Naive thymus-derived CD4-positive, alpha-beta T cell (primary cell): ENCODE data around the gene RFC3. TPM values are rescaled to one million over a fixed set of nuclear protein-coding genes. Genes with fewer than 3 reads are reported as not detected.
A peak's percentile ranks its signal among the peaks of the same experiment; 100 is the strongest.
"Not testable (repeated sequence)": the region's sequence is repeated elsewhere in the genome, so short reads cannot be mapped to it uniquely, and the experiment has no call there.

ENCODE experiments used
- ATAC-seq: fragments of 150-1000 bp; cut with Tn5 transposase; 2 replicates; pipeline ENCODE4 v1.10.0; 2021; ENCODE audit warnings: mild to moderate bottlenecking, moderate library complexity
- CTCF ChIA-PET: fragments of 350-600 bp; sonication (Branson Sonifier 250); formaldehyde crosslinking; loops from one replicate; lab custom pipeline; 2021; ENCODE audit warnings: antibody characterized with exemption; lab: Charles Lee
- POLR2A ChIA-PET: fragments of 350-600 bp; sonication (Branson Sonifier 250); formaldehyde crosslinking; loops from one replicate; lab custom pipeline; 2021; ENCODE audit warnings: antibody characterized with exemption, inconsistent platforms; lab: Charles Lee
- DNase-seq, 9 donors: peaks; one replicate each; pipeline versions ENCODE4 v3.0.0 to v3.0.0-alpha.2; 2020 to 2022; ENCODE audit warnings: mixed read lengths in 1 of 9
- H3K27ac ChIP-seq: one replicate; pipeline ENCODE4 v1.7.0; 2013; ENCODE audit warnings: mild to moderate bottlenecking, low read depth, low read length, moderate library complexity
- H3K27me3 ChIP-seq, 2 donors: one replicate each; pipeline ENCODE4 v1.7.0; 2013; ENCODE audit warnings: low read length in 2 of 2, mild to moderate bottlenecking in 2 of 2, moderate library complexity in 2 of 2; ENCODE audit not compliant: control insufficient read depth in 2 of 2, insufficient read depth in 2 of 2
- H3K36me3 ChIP-seq, 3 experiments: 1 replicate in 2 of 3; 2 replicates in 1 of 3; pipeline ENCODE4 v1.7.0; 2013; ENCODE audit warnings: low read length in 3 of 3, mild to moderate bottlenecking in 3 of 3, moderate library complexity in 1 of 3; ENCODE audit not compliant: insufficient read depth in 3 of 3, control insufficient read depth in 2 of 3
- H3K4me1 ChIP-seq, 2 donors: one replicate each; pipeline ENCODE4 v1.7.0; 2013; ENCODE audit warnings: low read length in 2 of 2, mild to moderate bottlenecking in 2 of 2, moderate library complexity in 1 of 2; ENCODE audit not compliant: control insufficient read depth in 2 of 2, insufficient read depth in 2 of 2
- H3K4me3 ChIP-seq: 2 replicates; pipeline ENCODE4 v1.7.0; 2013; ENCODE audit warnings: mild to moderate bottlenecking, low read length
- H3K9me3 ChIP-seq, 3 experiments: 1 replicate in 2 of 3; 2 replicates in 1 of 3; pipeline ENCODE4 v1.7.0; 2013; ENCODE audit warnings: low read length in 3 of 3; ENCODE audit not compliant: control insufficient read depth in 2 of 3
- H3K27ac Mint-ChIP-seq, 9 donors: one replicate each; pipeline ENCODE4 v1.8.0; 2020 to 2022; ENCODE audit warnings: mixed read lengths in 9 of 9, mild to moderate bottlenecking in 8 of 9, moderate library complexity in 5 of 9, inconsistent platforms in 2 of 9
- H3K27me3 Mint-ChIP-seq, 5 donors: one replicate each; pipeline ENCODE4 v1.8.0; 2021 to 2022; ENCODE audit warnings: mixed read lengths in 5 of 5, mild to moderate bottlenecking in 1 of 5
- H3K36me3 Mint-ChIP-seq, 5 donors: one replicate each; pipeline ENCODE4 v1.8.0; 2020 to 2022; ENCODE audit warnings: mixed read lengths in 5 of 5, mild to moderate bottlenecking in 3 of 5, inconsistent platforms in 1 of 5
- H3K4me1 Mint-ChIP-seq, 7 donors: one replicate each; pipeline ENCODE4 v1.8.0; 2020 to 2022; ENCODE audit warnings: mixed read lengths in 7 of 7, mild to moderate bottlenecking in 3 of 7, inconsistent platforms in 1 of 7
- H3K4me3 Mint-ChIP-seq, 10 donors: one replicate each; pipeline ENCODE4 v1.8.0; 2020 to 2022; ENCODE audit warnings: mild to moderate bottlenecking in 10 of 10, mixed read lengths in 10 of 10, moderate library complexity in 6 of 10, inconsistent platforms in 2 of 10
- H3K9me3 Mint-ChIP-seq, 11 donors: one replicate each; pipeline ENCODE4 v1.8.0; 2020 to 2022; ENCODE audit warnings: mixed read lengths in 11 of 11, mild to moderate bottlenecking in 4 of 11, inconsistent platforms in 1 of 11, moderate library complexity in 1 of 11
- intact Hi-C, 2 donors: fragments of 100-400 bp; cut with micrococcal nuclease; formaldehyde crosslinking; loops; one replicate each; pipeline ENCODE4 v1.15.1; 2023
- polyA plus RNA-seq, 2 donors: library from polyadenylated mRNA; unstranded; fragments of 300-500 nt; fragmentation: Illumina TruSeq; gene quantifications; one replicate each; pipeline ENCODE4 v1.2.3, GENCODE V29; 2021
- total RNA-seq, 6 experiments: library from RNA in 5 of 6; stranded (reverse) in 5 of 6; gene quantifications; 1 replicate in 5 of 6; 2 replicates in 1 of 6; pipeline ENCODE4 v1.2.3 and lab custom pipeline; 2021 to 2026

The RFC3 gene
- total and polyA plus RNA-seq, 7 experiments from 2014 or later, result 4.5 to 29.9 (median 6.5) TPM

- Mint-ChIP-seq H3K36me3 (no peaks in the 10 kb centered on the region), H3K4me1 (peaks cover 0 to 10% (median 0%) of the 10 kb centered on the region in 7 donors), H3K27me3 (peaks cover 0 to 20% (median 11%) of the 10 kb centered on the region in 5 donors), H3K4me3 (peak overlapping the region in 2 of 10 donors; percentile 25 to 54), H3K9me3 (peaks cover 0 to 2% (median 0%) of the 10 kb centered on the region in 11 donors), H3K27ac (peak overlapping the region in 1 of 9 donors; percentile 5)
- ChIA-PET POLR2A (interaction anchor here (0.7 kb wide), 1 partner anchor 56 kb away, joined by 3 read pairs; no protein-coding TSS in a partner anchor), CTCF (interaction anchor here (0.7 to 1.2 kb wide), 3 partner anchors 9 to 1358 kb away, joined by 3 to 4 read pairs (median 3); no protein-coding TSS in a partner anchor)
- Histone ChIP-seq H3K4me3 (no peak overlapping the region), H3K27ac (no peak overlapping the region), H3K27me3 (no peaks in the 10 kb centered on the region), H3K9me3 (no peaks in the 10 kb centered on the region), H3K36me3 (no peaks in the 10 kb centered on the region), H3K4me1 (no peaks in the 10 kb centered on the region)
- intact Hi-C loops, result loop anchor here (1.0 to 5.0 kb wide), 3 partner anchors 1357 to 1922 kb away; no protein-coding TSS in a partner anchor
- peak; percentile 46 for ATAC-seq
- DNase-seq, result peak in 2 of 9 donors; percentile 12 to 13
Measured at GRCh38 chr13:33799950-33800592, 17.9 kb upstream of the RFC3 start.

GRCh38 chr13:33800646-33801186 lies 17.2 kb upstream of the RFC3 start:
- Histone ChIP-seq H3K27me3 (no peaks in the 10 kb centered on the region), H3K27ac (no peak overlapping the region), H3K36me3 (no peaks in the 10 kb centered on the region), H3K4me1 (no peaks in the 10 kb centered on the region), H3K9me3 (no peaks in the 10 kb centered on the region), H3K4me3 (no peak overlapping the region)
- Mint-ChIP-seq H3K27ac (no peak overlapping the region), H3K27me3 (peaks cover 0 to 20% (median 11%) of the 10 kb centered on the region in 5 donors), H3K4me1 (peaks cover 0 to 10% (median 0%) of the 10 kb centered on the region in 7 donors), H3K4me3 (peak overlapping the region in 3 of 10 donors; percentile 18 to 54 (median 25)), H3K36me3 (no peaks in the 10 kb centered on the region), H3K9me3 (peaks cover 0 to 2% (median 0%) of the 10 kb centered on the region in 11 donors)
- DNase-seq (no peak), ATAC-seq (no peak)
- intact Hi-C loops, result loop anchor here (1.0 to 5.0 kb wide), 3 partner anchors 1357 to 1922 kb away; no protein-coding TSS in a partner anchor
- ChIA-PET POLR2A (interaction anchor here (0.7 kb wide), 1 partner anchor 57 kb away, joined by 3 read pairs; no protein-coding TSS in a partner anchor), CTCF (interaction anchor here (0.7 to 1.2 kb wide), 3 partner anchors 8 to 1358 kb away, joined by 3 to 4 read pairs (median 3); no protein-coding TSS in a partner anchor)

- intact Hi-C loops, result no loop called here
Measured at GRCh38 chr13:33806470-33807248, 11.3 kb upstream of the RFC3 start.

GRCh38 chr13:33812829-33813228 lies 5.1 kb upstream of the RFC3 start:
- H3K36me3 ChIP-seq, H3K4me3 ChIP-seq, H3K4me1 Mint-ChIP-seq, CTCF ChIA-PET, DNase-seq, H3K27ac ChIP-seq, H3K27ac Mint-ChIP-seq, H3K27me3 ChIP-seq, H3K9me3 Mint-ChIP-seq, H3K9me3 ChIP-seq, POLR2A ChIA-PET, H3K36me3 Mint-ChIP-seq, H3K4me3 Mint-ChIP-seq, ATAC-seq, H3K4me1 ChIP-seq: not testable (repeated sequence)
- peaks cover 12 to 22% (median 18%) of the 10 kb centered on the region in 5 donors for H3K27me3 Mint-ChIP-seq
- intact Hi-C loops, result loop anchor here in 1 of 2 donors (10.0 kb wide), 1 partner anchor 588 kb away; no protein-coding TSS in a partner anchor

More at GRCh38 chr13:33806470-33807248, 11.3 kb upstream of the RFC3 start:
- Histone ChIP-seq H3K27me3 (no peaks in the 10 kb centered on the region), H3K9me3 (no peaks in the 10 kb centered on the region), H3K27ac (no peak overlapping the region), H3K4me3 (no peak overlapping the region), H3K4me1 (no peaks in the 10 kb centered on the region), H3K36me3 (no peaks in the 10 kb centered on the region)
- Mint-ChIP-seq H3K4me1 (no peaks in the 10 kb centered on the region), H3K36me3 (no peaks in the 10 kb centered on the region), H3K9me3 (no peaks in the 10 kb centered on the region), H3K27me3 (peaks cover 19 to 38% (median 25%) of the 10 kb centered on the region in 5 donors), H3K4me3 (no peak overlapping the region), H3K27ac (no peak overlapping the region)
- ChIA-PET CTCF (no interaction called here), POLR2A (no interaction called here)
- no peak for DNase-seq
- no peak for ATAC-seq

- ATAC-seq (no peak), DNase-seq (no peak)
- H3K4me3 ChIP-seq, result no peak overlapping the region
- H3K4me1 Mint-ChIP-seq, result peaks cover 14 to 27% (median 23%) of the 10 kb centered on the region in 7 donors
- H3K36me3 ChIP-seq, result peaks cover 0 to 3% (median 0%) of the 10 kb centered on the region in 3 experiments
- no peaks in the 10 kb centered on the region for H3K9me3 ChIP-seq
- H3K27me3 ChIP-seq, result no peaks in the 10 kb centered on the region
- intact Hi-C loops, result loop anchor here (5.0 to 10.0 kb wide), 8 partner anchors 93 to 1498 kb away; partner anchors contain the start of genes NBEA (in 2 of the 2), BRCA2 (in 1 of the 2), N4BP2L1 (in 1 of the 2) and N4BP2L2 (in 1 of the 2)
- H3K4me3 Mint-ChIP-seq, result no peak overlapping the region
- peaks cover 0 to 8% of the 10 kb centered on the region in 2 donors for H3K4me1 ChIP-seq
- H3K36me3 Mint-ChIP-seq, result peaks cover 0 to 3% (median 0%) of the 10 kb centered on the region in 5 donors
- H3K9me3 Mint-ChIP-seq, result peaks cover 0 to 3% (median 0%) of the 10 kb centered on the region in 11 donors
- peaks cover 3 to 7% (median 5%) of the 10 kb centered on the region in 5 donors for H3K27me3 Mint-ChIP-seq
- no peak overlapping the region for H3K27ac ChIP-seq
- no peak overlapping the region for H3K27ac Mint-ChIP-seq
- POLR2A ChIA-PET, result no interaction called here
- CTCF ChIA-PET, result interaction anchor here (0.7 kb wide), 1 partner anchor 16 kb away, joined by 3 read pairs; no protein-coding TSS in a partner anchor
Measured at GRCh38 chr13:33815011-33815550, 2.9 kb upstream of the RFC3 start.
